HG03159 (cell line): Measurements from ENCODE around the gene TNFRSF1B.

Experiments
- ATAC-seq: cut with Tn5 transposase; IDR thresholded peaks from one replicate; pipeline ENCODE4 v1.9.1; 2021; ENCODE audit warnings: mild to moderate bottlenecking, moderate library complexity; ENCODE audit not compliant: unreplicated experiment

The TNFRSF1B gene

DNA sequence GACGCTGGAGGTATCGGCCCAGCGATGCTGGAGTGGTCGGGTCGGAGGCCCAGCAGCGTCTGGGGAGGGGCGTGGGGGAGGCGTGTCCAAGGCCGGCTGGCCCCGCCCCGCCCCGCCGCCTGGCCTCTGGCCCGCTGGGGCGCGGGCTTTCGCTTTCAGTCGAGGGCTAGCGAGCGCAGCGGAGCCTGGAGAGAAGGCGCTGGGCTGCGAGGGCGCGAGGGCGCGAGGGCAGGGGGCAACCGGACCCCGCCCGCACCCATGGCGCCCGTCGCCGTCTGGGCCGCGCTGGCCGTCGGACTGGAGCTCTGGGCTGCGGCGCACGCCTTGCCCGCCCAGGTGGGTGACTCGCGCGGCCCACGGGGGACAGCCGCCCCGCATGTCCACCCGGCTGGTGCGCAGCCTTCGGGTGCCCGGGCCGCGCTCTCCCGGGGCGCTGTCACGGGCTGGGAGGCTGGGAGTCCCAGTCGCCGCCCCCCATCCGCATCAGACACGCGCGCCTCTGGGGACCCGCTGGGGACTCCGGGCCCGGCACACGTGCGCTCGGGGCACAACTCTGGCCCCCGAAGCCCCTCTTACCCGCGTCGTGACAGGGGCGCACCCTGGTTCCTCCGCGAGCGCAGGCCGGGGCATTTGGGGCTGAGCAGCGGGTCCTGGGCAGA, at the start of gene TNFRSF1B:
TSS of gene TNFRSF1B (plus strand) at position 158 of the 659 bp plus-strand sequence. CDS start at position 259, 101 bp downstream.
- no peak for ATAC-seq

DNA sequence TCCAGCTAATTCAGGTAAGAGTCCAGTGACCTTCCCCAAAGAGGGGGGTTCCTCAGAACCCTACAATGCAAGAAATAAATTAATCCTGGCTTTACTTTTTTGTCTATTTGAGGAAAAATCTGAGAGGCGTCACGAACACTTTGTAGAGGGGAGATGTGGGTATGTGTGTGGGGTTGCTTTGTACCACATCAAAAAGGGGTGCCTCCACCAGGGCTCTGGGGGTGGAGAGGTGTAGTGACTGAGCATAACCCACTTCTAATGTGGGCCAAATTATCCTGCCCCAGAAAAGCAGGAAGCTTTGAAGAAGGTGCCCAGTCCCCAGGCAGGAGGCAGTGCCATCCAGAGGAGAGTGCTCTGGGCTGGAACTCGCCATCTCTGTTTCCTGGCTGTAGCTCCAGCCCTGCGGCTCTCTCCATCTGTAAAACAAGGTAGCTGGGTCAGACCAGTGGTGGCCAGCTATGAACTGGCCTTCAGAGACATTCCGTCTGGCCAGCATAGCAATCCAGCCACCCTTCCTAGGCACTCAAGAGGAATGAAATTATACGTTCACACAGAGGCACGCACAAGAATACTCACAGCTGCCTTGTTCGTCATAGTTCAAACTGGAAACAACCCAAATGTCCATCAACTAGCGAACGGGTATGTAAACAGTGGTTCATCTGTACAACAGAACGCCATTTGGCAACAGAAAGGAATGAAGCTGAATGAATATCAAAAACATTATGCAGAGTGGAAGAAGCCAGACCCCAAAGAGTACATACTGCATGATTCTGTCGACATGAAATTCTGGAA, 45.4 kb upstream of the TNFRSF1B start:
- ATAC-seq: no peak

DNA sequence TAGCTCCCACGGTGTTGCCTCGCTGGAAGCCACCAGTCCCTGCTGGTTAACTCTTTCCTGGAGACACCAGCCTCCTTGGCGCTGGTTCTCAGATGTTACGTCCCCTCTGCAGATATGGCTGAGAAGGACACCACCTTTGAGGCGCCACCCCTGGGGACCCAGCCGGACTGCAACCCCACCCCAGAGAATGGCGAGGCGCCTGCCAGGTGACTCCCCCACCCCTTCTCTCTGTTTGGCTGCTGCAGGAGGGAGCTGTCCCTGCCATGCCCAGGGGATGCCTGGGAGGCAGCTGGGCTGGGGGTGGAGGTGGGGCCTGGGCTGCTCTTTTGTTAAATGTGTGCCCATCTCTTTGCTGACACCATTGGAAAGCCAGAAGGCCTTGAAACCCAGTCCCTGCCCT, 43.6 kb upstream of the TNFRSF1B start:
- no peak for ATAC-seq

DNA sequence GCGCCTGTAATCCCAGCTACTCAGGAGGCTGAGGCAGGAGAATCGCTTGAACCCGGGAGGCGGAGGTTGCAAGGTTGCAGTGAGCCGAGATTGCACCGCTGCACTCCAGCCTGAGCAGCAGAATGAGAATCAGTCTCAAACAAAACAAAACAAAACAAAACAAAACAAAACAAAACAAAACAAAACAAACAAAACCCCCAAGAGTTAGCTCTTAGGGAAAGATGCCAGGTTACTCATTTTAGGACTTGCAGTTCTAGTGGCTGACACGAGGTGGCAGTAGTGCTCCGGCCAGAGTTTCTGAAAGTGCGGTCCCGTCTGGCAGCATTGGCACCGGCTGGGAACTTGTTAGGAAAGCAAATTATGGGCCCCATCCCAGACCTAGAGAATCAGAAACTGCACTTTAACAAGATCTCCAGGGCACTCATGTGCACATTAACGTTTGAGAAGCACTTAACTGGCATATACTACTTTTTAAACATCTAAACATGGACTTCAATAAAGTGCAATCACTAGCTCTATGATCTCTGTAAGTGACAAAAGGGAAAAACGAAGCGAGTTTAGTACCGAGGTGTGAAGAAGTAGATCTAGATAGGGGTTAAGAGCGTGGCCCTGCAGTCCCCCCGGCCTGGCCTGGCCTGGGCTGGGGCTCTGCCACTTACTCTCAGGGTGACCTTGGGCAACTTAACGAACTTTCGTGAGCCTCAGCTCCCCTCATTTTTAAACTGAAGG, 41.9 kb upstream of the TNFRSF1B start:
- ATAC-seq: no peak

DNA sequence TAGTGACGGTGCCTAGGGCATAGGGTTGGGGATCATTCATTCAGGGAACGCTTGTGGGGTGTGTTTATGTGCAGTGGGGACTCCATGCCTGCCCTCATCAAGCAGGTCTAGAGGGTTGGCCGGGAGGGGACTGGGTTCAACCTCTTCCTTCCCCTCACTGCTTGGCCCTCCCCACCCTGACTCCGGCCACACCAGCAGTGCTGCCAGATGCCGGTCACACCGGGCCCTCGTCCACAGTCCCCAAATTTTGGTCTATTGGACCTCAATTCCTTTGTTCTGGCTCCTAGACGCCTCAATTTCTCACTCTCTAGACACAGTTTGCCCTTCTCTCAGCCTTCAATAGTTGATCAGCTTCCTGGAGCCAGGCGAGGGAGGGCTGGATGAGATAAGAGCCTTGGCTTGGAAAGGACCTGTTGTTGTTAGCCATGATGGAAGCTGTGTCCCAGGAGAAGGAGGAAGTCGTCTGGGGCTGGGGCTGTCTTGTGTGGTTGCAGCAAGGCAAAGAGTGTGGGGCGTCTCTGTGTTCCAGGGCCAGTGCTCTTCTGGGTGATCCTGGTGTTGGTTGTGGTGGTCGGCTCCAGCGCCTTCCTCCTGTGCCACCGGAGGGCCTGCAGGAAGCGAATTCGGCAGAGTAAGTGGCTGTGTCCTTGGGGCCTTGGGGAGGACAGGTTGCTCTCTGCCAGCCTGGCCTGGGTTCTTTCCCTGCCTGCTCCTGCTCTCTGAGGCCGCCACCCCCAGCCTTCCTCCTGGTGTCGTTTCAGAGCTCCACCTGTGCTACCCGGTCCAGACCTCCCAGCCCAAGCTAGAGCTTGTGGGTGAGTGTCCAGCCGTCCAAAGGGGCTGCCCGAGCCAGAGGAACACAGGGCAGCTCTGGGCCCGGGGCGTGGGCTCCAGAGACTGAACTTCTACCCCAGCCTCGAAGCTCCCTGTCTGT, 41.1 kb upstream of the TNFRSF1B start:
- ATAC-seq: no peak

DNA sequence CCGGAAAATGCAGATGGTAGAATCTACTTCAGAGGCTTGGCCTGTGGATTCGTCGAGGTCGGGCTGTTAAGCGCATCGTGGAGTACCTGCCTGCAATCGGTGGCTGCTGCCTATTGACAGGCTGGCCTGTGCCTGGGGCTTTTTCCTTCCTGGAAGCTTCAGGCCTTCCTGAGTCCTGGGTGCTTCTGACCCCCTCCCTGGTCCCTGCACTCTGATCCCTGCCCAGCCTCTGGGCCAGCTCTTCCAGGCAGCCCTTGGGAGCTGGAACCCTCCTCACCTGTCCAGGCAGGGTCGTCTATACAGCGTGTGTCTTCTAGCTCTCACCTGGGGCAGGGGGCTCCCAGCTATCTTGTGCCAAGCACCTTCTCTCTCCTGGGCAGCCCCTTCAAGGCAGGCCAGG, 40.0 kb upstream of the TNFRSF1B start:
- no peak for ATAC-seq

DNA sequence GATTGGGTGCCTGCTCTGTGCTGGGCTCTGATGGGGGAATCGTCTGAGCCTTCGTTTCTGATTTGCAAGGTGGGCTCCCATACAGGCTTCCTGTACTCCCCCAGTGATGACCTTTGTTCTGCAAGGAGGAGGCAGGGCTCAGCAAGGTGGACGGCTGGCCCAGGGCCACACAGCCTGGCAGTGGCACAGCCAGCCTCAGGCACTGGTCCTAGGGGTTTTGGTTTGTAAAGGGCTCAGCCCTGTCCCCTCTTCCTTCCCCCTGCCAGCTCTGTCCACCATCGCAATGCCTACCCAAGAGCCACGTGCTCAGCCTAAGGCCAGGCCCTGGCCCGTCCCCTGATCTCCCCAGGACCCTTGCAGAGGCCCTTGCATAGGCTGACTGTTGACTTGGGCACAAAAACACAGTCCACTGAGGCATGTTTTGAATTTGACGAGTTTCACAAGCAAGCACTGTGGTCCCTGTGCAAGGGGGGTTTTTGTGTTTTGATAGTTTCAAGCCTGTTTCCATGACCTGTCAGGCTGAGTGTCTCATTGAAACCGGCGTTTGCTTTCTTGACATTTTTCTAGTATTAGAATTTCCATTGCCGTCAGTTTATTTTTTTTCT, 39.5 kb upstream of the TNFRSF1B start:
- ATAC-seq: no peak

DNA sequence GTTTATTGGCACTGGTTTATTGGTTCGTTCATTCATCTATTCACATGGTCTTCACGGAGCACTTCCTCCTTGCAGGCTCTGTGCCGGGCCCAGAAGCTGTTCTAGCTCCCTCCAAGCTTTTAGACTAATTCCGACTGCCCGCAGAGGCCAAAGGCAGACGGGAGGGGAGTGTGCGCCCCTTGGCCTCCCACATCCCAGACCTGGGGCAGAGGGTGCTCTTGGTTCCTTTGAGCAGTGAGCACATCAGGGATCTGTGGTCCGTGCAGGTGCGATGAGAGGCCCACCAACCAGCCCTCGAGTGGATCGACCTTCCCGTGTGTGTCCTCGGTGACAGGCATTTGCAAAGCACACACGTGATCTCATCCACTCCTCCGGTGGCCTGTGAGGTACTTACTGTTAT, 38.7 kb upstream of the TNFRSF1B start:
- ATAC-seq: no peak

DNA sequence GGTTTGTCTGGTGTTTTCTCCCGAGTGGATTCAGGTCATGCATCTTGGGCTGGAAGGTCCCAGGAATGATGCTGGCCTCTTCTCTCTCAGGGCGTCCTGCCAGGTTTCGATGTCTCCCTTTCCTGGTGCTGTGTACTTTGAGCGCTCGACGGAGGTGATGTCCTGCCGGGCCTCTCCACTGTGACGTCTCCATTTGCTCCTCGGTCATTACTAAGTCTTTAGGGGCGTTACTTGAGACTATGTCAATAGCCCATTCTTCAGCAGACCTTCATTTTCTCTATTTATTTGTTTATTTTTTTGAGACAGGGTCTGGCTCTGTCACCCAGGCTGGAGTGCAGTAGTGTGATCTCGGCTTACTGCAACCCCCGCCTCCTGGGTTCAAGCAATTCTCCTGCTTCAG, 37.2 kb upstream of the TNFRSF1B start:
- no peak for ATAC-seq

DNA sequence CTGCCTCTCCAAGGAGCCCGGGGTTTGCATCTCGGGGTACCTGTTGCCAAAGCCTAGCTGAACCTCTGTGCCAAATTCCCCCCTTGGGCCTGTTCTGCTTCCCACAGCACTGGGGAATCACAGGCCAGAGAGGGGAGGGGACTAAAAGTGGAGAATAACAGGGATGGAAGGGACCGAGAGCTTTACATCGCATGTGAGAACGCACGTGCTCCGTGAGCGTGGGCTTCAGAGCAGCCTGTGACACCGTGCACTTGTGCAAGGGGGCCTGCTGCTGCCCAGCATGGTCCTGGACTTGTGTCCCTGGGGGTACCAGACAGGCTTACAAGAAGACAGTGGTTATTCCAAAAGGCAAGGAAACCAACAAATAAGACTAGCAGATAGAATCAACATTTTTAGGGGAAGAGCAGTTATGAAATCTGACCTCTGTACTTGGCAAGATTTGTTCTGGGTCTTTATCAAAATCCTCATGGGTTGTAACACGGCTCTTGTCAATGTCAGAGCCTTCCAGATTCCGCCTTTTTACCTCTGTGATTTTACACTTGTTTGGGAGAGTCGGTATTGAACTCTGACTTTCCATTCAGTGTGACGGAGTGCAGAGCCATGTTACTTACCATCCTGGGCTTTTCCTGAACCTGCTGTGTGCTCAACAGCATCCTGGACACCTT, 36.2 kb upstream of the TNFRSF1B start:
- no peak for ATAC-seq

DNA sequence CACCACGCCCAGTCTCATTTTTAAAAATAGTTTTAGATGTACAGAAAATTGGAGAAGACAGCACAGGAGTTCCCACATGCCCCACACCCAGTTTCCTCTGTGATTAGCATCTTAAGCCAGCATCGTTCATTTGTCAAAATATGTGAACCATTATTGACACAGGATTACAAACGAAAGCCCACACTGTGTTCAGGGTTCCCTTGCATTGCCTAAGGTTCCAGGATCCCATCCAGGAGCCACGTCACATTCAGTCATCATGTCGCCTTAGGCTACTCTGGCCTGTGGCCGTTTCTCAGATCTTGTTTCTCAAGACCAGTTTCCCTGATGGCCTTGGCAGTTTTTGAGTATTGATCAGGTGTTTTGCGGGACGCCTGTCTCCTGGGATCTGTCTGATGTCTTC, 34.7 kb upstream of the TNFRSF1B start:
- no peak for ATAC-seq

DNA sequence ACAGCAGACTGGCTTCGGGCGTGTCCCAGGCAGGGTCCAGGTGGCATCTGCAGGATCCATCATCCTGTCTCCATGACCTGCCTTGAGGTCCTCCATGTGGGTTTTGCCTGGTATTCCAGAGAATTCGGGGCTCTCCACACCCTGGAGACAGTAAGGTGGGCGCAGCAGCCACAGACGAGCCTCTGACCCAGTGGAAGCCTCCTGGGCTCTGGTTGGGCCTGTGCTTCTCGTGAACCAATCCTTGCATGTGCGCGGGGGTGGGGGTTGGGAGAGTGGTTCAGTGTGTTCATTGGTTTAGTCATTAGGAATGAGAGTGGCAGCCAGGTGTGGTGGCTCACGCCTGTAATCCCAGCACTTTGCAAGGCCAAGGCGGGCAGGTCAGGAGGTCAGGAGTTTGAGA, 32.1 kb upstream of the TNFRSF1B start:
- ATAC-seq: no peak

DNA sequence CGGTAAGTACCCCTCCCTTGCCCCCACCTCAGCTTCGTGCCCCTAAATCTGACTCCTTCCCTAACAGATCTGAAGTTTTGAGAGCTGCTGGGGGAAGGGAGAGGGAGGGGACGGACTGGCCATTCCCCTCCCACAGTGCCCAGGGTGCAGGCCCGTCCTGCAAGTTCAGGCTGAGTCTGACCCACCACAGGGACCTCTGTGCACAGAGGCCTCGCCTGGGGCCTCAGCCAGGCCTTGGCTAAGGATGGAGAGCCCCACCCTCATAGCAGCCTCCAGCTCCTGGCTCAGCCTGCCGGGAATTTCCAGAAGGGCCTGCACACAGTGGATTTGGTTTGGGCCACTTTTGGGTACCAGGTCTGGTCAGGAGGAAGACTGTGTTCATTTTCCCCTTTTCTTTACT, 31.2 kb upstream of the TNFRSF1B start:
- ATAC-seq: no peak

DNA sequence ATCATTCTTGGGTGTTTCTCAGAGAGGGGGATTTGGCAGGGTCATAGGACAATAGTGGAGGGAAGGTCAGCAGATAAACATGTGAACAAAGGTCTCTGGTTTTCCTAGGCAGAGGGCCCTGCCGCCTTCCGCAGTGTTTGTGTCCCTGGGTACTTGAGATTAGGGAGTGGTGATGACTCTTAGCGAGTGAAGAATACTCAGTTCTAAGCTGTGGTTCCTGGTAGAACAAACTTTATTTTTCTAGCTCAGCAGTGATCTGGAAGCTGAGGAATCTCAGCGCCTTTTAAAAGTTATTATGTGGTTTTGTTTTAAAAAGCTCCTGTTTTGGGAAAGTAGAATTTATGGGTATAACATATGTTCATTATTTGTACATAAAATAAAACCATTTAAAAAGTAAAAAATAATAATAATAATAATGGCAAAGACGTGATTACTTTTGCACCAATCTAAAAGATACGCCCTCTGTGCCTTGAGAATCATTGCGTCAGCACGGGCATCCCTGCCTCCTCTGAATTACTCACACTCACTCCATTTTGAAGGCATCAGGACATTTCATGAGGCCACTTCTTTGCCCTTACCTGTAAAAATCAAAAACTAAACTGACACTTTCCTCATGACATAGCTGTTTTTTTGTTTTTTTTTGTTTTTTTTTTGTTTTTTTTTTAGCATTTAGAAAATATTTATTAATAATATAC, 29.7 kb upstream of the TNFRSF1B start:
- no peak for ATAC-seq

DNA sequence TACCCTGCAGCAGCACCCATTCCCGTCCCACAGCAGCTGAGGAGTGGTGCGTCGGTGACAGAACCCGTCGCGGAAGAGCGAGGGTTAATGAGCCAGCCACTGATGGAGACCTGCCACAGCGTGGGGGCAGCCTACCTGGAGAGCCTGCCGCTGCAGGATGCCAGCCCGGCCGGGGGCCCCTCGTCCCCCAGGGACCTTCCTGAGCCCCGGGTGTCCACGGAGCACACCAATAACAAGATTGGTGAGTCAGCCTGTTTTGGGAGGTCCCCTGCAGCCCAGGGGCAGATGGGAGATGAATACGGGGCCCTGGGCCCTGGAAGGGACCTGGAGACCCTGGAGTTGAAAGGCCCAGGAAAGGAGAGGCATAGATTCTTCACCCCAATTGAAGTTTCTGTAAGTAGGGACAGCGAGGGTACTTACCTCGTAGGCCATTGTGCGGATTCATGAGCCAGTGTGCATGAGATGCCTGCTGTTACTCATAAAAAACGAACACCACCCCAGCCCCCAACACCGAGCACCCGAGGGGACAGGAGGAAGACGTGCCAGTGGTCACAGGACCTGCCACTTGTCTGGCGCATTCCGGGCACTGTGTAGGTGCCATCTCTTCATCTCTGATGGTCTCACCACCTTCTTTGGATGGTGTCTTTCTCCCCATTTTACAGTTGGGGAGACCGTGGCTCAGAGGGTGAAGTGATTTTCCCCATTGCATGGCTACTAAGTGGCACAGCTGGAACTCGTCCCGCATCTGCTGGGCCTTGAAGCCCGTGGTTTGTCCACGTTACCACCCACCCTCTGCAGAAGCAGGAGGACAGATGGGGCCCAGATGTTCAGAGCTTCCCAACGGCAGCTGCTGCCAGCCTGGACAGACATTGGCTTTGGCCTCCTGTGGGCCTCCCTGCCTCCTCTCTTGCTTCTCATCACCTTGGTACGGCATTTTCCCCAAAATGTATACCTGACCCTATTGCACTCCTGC, 28.3 kb upstream of the TNFRSF1B start:
- ATAC-seq: no peak

DNA sequence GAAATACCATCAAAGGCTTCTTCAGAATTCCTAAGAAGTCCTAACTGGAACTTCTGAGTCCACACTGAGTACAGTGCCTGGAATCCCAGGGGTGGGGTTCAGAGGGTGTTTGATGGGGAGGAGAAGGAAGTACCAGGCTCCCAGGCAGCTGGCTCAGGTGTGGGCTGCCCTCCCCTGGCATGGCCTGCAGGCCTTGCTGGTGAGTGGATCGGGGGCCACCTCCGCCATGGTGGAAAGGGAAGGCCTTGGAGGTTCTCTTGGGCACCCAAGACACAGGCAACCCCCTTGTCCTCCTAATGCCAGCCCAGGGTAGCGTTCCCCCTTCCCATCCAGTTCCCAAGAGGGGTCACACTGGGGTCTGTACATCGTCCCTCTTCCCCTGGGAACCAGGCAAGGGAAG, 26.8 kb upstream of the TNFRSF1B start:
- ATAC-seq: no peak

DNA sequence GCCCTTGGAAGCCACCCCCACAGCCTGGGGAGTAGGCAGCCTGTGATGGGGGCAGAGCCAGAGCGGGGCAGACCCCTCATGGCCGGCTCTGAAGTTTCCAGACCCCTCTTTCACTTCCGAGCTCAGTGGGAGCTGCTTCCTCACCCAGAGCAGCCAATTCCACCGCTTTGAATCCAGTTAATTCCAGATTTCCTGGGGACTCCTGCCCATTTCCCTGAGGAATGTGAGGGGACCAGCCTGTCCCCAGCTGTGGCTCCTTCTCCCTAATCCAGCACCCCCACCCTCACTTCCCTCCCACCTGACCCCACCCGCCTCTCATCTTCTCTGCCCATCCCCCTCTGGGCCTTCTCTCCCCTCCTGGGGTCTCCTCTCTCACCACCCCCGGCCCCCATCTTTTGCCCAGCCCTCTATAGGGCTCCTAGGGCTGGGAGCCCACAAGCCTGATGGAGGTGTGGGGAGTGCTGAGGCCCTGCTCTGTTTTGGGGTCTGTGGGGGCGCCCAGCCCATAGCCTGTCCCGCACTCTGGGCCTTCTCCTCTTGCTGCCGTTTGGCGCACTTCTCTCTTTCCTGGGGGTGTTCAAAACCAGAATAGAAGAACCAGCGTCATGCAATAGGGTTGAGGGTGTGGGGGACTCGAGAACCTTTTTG, 26.2 kb upstream of the TNFRSF1B start:
- no peak for ATAC-seq
